Measurements from ENCODE around the gene KRR1.

DNA sequence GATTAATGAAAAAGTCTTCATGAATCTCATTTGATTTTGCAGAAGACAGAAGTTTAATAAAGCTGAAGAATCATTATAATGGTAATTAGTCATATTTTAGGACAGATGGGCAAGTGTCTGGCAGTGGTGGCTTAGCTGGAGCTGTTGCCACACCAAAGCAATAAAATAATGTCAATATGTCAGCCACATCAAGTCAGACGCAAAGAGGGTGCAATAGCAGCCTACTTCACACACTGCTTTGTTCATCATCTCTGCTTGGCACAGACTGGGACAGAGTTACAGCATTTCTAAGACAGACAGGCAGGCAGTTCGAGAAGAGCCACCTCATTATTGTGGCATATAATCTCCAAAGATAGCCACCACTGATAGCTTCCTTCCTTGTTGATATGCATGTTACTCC lies 16.9 kb upstream of the KRR1 start:
- no peak for TF ChIP-seq POLR2A (IDR thresholded peaks at IDR 0.05)
- TF ChIP-seq, protein P1, sequence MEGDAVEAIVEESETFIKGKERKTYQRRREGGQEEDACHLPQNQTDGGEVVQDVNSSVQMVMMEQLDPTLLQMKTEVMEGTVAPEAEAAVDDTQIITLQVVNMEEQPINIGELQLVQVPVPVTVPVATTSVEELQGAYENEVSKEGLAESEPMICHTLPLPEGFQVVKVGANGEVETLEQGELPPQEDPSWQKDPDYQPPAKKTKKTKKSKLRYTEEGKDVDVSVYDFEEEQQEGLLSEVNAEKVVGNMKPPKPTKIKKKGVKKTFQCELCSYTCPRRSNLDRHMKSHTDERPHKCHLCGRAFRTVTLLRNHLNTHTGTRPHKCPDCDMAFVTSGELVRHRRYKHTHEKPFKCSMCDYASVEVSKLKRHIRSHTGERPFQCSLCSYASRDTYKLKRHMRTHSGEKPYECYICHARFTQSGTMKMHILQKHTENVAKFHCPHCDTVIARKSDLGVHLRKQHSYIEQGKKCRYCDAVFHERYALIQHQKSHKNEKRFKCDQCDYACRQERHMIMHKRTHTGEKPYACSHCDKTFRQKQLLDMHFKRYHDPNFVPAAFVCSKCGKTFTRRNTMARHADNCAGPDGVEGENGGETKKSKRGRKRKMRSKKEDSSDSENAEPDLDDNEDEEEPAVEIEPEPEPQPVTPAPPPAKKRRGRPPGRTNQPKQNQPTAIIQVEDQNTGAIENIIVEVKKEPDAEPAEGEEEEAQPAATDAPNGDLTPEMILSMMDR (IDR thresholded peaks at IDR 0.05) = no peak
